Nephron (organoid): Measurements from ENCODE around the gene CAPN11.

Source experiments
- H3K27ac Mint-ChIP-seq, 3 experiments: 2 replicates each; pipeline ENCODE4 v1.8.0; 2020; ENCODE audit warnings: mixed read lengths in 3 of 3, mild to moderate bottlenecking in 2 of 3, moderate library complexity in 1 of 3
- H3K27me3 Mint-ChIP-seq: 2 replicates; pipeline ENCODE4 v1.8.0; 2021; ENCODE audit warnings: low read depth, mild to moderate bottlenecking, moderate library complexity, mixed read lengths
- H3K36me3 Mint-ChIP-seq: 2 replicates; pipeline ENCODE4 v1.8.0; 2020; ENCODE audit warnings: low read depth, mixed read lengths
- H3K4me1 Mint-ChIP-seq: 2 replicates; pipeline ENCODE4 v1.8.0; 2020; ENCODE audit warnings: mixed read lengths
- H3K4me3 Mint-ChIP-seq, 3 experiments: 2 replicates each; pipeline ENCODE4 v1.8.0; 2020; ENCODE audit warnings: mild to moderate bottlenecking in 3 of 3, mixed read lengths in 3 of 3, moderate library complexity in 2 of 3
- H3K9me3 Mint-ChIP-seq: 2 replicates; pipeline ENCODE4 v1.8.0; 2020; ENCODE audit warnings: mixed read lengths
- TF ChIP-seq, protein P1 (sequence below), 3 experiments: fragments of 200-600 bp; sonication (generic); IDR thresholded peaks; one replicate each; pipeline ENCODE4 v1.5.0; 2021; ENCODE audit warnings: antibody characterized with exemption in 3 of 3; ENCODE audit not compliant: unreplicated experiment in 3 of 3

CAPN11 gene

DNA sequence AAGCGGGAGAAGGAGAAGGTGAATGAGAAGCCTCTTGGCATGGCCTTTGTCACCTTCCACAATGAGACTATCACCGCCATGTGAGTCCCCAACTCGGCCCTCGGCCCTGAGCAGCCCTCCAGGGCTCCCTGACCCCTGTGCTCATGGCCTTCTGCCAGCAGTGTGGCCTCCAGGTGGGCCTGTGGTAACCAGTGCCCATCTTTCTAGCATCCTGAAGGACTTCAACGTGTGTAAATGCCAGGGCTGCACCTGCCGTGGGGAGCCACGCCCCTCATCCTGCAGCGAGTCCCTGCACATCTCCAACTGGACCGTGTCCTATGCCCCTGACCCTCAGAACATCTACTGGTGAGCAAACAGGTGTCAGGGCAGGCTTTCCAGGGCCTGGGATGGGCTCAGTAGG, 10.3 kb upstream of the CAPN11 start:
- no peaks in the 10 kb centered on the region for H3K9me3 Mint-ChIP-seq
- no peaks in the 10 kb centered on the region for H3K4me1 Mint-ChIP-seq
- TF ChIP-seq, protein P1, sequence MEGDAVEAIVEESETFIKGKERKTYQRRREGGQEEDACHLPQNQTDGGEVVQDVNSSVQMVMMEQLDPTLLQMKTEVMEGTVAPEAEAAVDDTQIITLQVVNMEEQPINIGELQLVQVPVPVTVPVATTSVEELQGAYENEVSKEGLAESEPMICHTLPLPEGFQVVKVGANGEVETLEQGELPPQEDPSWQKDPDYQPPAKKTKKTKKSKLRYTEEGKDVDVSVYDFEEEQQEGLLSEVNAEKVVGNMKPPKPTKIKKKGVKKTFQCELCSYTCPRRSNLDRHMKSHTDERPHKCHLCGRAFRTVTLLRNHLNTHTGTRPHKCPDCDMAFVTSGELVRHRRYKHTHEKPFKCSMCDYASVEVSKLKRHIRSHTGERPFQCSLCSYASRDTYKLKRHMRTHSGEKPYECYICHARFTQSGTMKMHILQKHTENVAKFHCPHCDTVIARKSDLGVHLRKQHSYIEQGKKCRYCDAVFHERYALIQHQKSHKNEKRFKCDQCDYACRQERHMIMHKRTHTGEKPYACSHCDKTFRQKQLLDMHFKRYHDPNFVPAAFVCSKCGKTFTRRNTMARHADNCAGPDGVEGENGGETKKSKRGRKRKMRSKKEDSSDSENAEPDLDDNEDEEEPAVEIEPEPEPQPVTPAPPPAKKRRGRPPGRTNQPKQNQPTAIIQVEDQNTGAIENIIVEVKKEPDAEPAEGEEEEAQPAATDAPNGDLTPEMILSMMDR (IDR thresholded peaks at IDR 0.05; ENCODE audit: unreplicated experiment in 3 of 3) = no peak
- H3K4me3 Mint-ChIP-seq = no peak overlapping the region
- no peak overlapping the region for H3K27ac Mint-ChIP-seq
- H3K36me3 Mint-ChIP-seq = peaks cover 60% of the 10 kb centered on the region
- H3K27me3 Mint-ChIP-seq = no peaks in the 10 kb centered on the region

DNA sequence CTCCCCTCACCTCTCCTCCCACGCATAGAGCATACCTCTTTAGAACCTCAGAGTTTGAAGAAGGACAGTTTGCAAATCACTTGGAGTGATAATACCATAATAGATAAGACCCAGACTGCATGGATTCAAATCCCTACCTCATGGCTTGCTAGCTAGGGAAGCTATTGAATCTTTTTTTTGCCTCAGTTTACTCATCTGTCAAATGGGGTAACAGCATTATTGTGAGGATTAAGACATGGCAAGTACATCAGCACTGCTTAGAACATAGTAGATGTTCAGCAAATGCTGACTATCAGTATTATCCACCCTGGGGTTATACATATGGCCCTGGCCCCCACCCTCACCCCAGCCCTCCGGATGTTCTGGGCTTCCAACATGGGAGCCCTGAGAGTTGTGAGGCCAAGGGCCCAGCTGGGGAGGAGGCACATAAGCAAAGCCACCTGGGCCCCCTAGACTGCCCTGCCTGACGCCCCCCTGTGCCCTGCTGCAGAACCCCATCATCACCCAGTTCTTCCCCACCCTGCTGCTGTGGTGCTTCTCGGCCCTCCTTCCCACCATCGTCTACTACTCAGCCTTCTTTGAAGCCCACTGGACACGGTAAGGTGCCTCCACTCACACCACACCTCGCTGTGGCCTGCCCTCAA, 9.1 kb upstream of the CAPN11 start:
- Mint-ChIP-seq H3K27ac (no peak overlapping the region), H3K4me3 (no peak overlapping the region), H3K9me3 (no peaks in the 10 kb centered on the region), H3K27me3 (no peaks in the 10 kb centered on the region), H3K36me3 (peaks cover 50% of the 10 kb centered on the region), H3K4me1 (no peaks in the 10 kb centered on the region)
- TF ChIP-seq, protein P1 (IDR thresholded peaks at IDR 0.05; ENCODE audit: unreplicated experiment in 3 of 3) = no peak

DNA sequence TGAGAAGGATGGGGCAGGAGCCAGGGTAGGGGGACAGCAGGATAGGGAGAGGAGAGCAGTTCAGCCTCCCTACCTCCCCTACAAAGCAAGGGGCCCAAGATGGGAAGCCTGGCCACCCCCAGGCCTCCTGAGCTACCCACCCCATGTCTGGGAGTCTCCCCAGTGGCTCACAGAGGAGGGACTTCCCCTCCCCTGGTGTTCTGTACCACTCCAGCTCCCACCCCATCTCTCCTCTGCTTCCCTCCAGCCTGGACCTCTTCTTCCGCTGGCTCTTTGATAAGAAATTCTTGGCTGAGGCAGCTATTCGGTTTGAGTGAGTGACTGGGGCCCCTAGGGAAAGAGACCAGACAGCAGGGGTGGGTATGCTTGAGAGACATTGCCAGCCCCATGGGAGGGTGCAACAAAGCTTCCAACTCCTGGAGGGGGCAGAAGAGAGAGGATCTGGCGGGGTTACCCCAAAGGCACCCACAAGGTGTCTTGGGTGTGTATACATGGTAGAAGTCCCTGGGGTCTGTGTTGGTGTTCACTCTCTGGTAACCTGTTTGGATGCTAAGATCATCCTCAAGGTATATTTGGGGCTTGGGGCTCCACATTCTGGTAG, 8.2 kb upstream of the CAPN11 start:
- Mint-ChIP-seq H3K4me1 (no peaks in the 10 kb centered on the region), H3K4me3 (no peak overlapping the region), H3K27me3 (no peaks in the 10 kb centered on the region), H3K36me3 (peaks cover 49% of the 10 kb centered on the region), H3K9me3 (no peaks in the 10 kb centered on the region), H3K27ac (no peak overlapping the region)
- TF ChIP-seq, protein P1 (IDR thresholded peaks at IDR 0.05; ENCODE audit: unreplicated experiment in 3 of 3) = no peak

DNA sequence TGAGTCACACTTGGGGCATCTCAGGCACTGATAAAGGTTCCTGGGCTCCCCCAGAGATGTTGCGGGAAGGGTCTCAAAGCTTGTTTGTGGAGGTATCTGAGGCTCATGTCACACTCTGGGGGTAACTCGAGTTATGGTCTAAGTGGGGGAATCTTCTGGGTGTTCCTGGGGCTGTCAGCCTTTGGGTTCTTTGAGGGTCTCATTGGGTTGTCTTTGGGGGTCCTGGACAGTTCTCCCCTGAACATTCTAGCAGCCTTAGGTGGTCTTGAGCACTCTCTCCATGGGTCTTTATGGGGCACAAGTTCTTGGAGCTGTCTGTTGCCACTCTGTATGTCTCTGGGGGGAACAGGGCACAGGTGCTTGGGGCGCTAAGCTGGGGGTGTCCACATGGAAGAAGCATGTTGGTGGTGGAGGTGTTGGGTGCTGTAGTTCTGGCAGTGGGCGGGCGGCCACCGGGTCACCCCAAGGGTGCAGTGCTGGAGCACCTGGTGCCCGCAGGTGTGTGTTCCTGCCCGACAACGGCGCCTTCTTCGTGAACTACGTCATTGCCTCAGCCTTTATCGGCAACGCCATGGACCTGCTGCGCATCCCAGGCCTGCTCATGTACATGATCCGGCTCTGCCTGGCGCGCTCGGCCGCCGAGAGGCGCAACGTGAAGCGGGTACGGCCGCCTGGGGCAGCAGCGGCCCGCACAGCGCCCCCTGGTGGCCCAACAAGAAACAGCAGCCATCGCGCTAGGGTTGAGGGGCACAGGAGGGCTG, 7.1 kb upstream of the CAPN11 start:
- Mint-ChIP-seq H3K27ac (no peak overlapping the region), H3K36me3 (peaks cover 41% of the 10 kb centered on the region), H3K27me3 (no peaks in the 10 kb centered on the region), H3K4me1 (peaks cover 5% of the 10 kb centered on the region), H3K4me3 (no peak overlapping the region), H3K9me3 (no peaks in the 10 kb centered on the region)
- TF ChIP-seq, protein P1 (IDR thresholded peaks at IDR 0.05; ENCODE audit: unreplicated experiment in 3 of 3) = peak; percentile 96 to 99 (median 97)

DNA sequence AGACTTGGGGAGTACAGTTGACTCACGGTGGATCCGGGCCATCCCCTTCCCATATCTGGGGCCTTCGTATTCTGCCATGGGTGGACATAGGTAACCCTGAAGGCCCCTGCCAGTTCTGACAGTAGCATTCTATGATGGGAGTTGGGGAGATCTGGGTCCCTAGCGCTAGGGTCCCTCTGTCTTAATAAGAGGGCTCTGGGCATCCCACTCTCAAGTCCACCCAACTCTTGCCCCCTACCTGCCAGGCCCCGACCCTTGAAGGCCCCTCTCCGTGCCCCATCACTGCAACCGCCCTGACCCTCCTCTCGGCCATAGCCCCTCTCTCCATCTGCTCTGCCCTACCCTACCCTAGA, 6.5 kb upstream of the CAPN11 start:
- Mint-ChIP-seq H3K36me3 (peaks cover 36% of the 10 kb centered on the region), H3K27me3 (no peaks in the 10 kb centered on the region), H3K9me3 (no peaks in the 10 kb centered on the region), H3K4me1 (peaks cover 9% of the 10 kb centered on the region), H3K4me3 (no peak overlapping the region), H3K27ac (no peak overlapping the region)
- TF ChIP-seq, protein P1 (IDR thresholded peaks at IDR 0.05; ENCODE audit: unreplicated experiment in 3 of 3) = peak in 1 of 3 experiments; percentile 18
